H9 (cell line): ENCODE data around the gene PERM1. TPM values are rescaled to one million over a fixed set of nuclear protein-coding genes. Genes with fewer than 3 reads are reported as not detected.

ENCODE experiments used
- DNase-seq: peaks from one replicate; pipeline ENCODE4 v3.0.0-alpha.2; 2017
- H2AFZ ChIP-seq: one replicate; pipeline ENCODE4 v1.6.1; 2013; ENCODE audit warnings: mild to moderate bottlenecking, low read length, control low read depth, moderate library complexity
- H2AK5ac ChIP-seq: 2 replicates; pipeline ENCODE4 v1.6.1; 2013; ENCODE audit warnings: low read length, control low read depth, mixed read lengths; ENCODE audit not compliant: insufficient read length
- H2BK120ac ChIP-seq: one replicate; pipeline ENCODE4 v1.6.1; 2013; ENCODE audit warnings: low read depth, mild to moderate bottlenecking, low read length, control low read depth, inconsistent platforms; ENCODE audit not compliant: poor library complexity, severe bottlenecking
- H2BK12ac ChIP-seq: 2 replicates; pipeline ENCODE4 v1.6.1; 2013; ENCODE audit warnings: low read length, control low read depth, mixed read lengths, low read depth; ENCODE audit not compliant: insufficient read length
- H2BK15ac ChIP-seq: 2 replicates; pipeline ENCODE4 v1.6.1; 2013; ENCODE audit warnings: low read depth, low read length, control low read depth
- H2BK20ac ChIP-seq: one replicate; pipeline ENCODE4 v1.6.1; 2013; ENCODE audit warnings: low read depth, mild to moderate bottlenecking, low read length, control low read depth, inconsistent platforms; ENCODE audit not compliant: poor library complexity, severe bottlenecking
- H2BK5ac ChIP-seq: 2 replicates; pipeline ENCODE4 v1.6.1; 2013; ENCODE audit warnings: low read length, control low read depth, mixed read lengths; ENCODE audit not compliant: insufficient read length
- H3K14ac ChIP-seq: 2 replicates; pipeline ENCODE4 v1.6.1; 2013; ENCODE audit warnings: low read length, control low read depth; ENCODE audit not compliant: insufficient read depth
- H3K18ac ChIP-seq: 2 replicates; pipeline ENCODE4 v1.6.1; 2013; ENCODE audit warnings: low read depth, mild to moderate bottlenecking, mixed read lengths, low read length, control low read depth; ENCODE audit not compliant: insufficient read length
- H3K23ac ChIP-seq: 2 replicates; pipeline ENCODE4 v1.6.1; 2013; ENCODE audit warnings: low read length, control low read depth, mixed read lengths, low read depth; ENCODE audit not compliant: insufficient read length
- H3K23me2 ChIP-seq: 2 replicates; pipeline ENCODE4 v1.6.1; 2013; ENCODE audit warnings: low read depth, mild to moderate bottlenecking, mixed read lengths, low read length, control low read depth; ENCODE audit not compliant: insufficient read length, poor library complexity, severe bottlenecking
- H3K27ac ChIP-seq: 2 replicates; pipeline ENCODE4 v1.5.1; 2013; ENCODE audit warnings: low read length, control low read depth, mixed read lengths, low read depth; ENCODE audit not compliant: insufficient read length
- H3K27me3 ChIP-seq: 2 replicates; pipeline ENCODE4 v1.6.1; 2013; ENCODE audit warnings: low read length, control low read depth, inconsistent platforms; ENCODE audit not compliant: insufficient read depth
- H3K4ac ChIP-seq: 2 replicates; pipeline ENCODE4 v1.6.1; 2013; ENCODE audit warnings: low read depth, mild to moderate bottlenecking, control low read depth, inconsistent platforms, low read length, moderate library complexity
- H3K4me1 ChIP-seq: 2 replicates; pipeline ENCODE4 v1.6.1; 2013; ENCODE audit warnings: low read length, control low read depth, inconsistent platforms; ENCODE audit not compliant: insufficient read depth
- H3K4me2 ChIP-seq: 2 replicates; pipeline ENCODE4 v1.6.1; 2013; ENCODE audit warnings: low read length, control low read depth, mixed read lengths; ENCODE audit not compliant: insufficient read length, insufficient read depth
- H3K56ac ChIP-seq: 2 replicates; pipeline ENCODE4 v1.6.1; 2013; ENCODE audit warnings: low read depth, mild to moderate bottlenecking, mixed read lengths, low read length, control low read depth; ENCODE audit not compliant: insufficient read length
- H3K79me1 ChIP-seq: 2 replicates; pipeline ENCODE4 v1.6.1; 2013; ENCODE audit warnings: low read depth, mild to moderate bottlenecking, moderate library complexity, low read length, control low read depth, inconsistent platforms; ENCODE audit not compliant: insufficient read depth, poor library complexity, severe bottlenecking
- H3K79me2 ChIP-seq: 2 replicates; pipeline ENCODE4 v1.6.1; 2013; ENCODE audit warnings: low read length, control low read depth, inconsistent platforms; ENCODE audit not compliant: insufficient read depth
- H3K9ac ChIP-seq: 2 replicates; pipeline ENCODE4 v1.6.1; 2013; ENCODE audit warnings: low read length, control low read depth, mixed read lengths; ENCODE audit not compliant: insufficient read length; ENCODE audit errors: extremely low read depth
- H3K9me3 ChIP-seq: one replicate; pipeline ENCODE4 v1.6.1; 2013; ENCODE audit warnings: low read depth, low read length, inconsistent platforms; ENCODE audit not compliant: control insufficient read depth
- H3T11ph ChIP-seq: one replicate; pipeline ENCODE4 v1.6.1; 2013; ENCODE audit warnings: mild to moderate bottlenecking, low read length, control low read depth, inconsistent platforms
- H4K20me1 ChIP-seq: one replicate; pipeline ENCODE4 v1.6.1; 2013; ENCODE audit not compliant: control insufficient read depth, insufficient read length, insufficient read depth
- H4K5ac ChIP-seq: 2 replicates; pipeline ENCODE4 v1.6.1; 2013; ENCODE audit warnings: low read depth, mild to moderate bottlenecking, mixed read lengths, low read length, control low read depth; ENCODE audit not compliant: insufficient read length
- H4K8ac ChIP-seq: replicated peaks from 2 replicates; pipeline ENCODE4 v1.6.1; 2013; ENCODE audit warnings: low read length, control low read depth, mixed read lengths, low read depth; ENCODE audit not compliant: insufficient read length
- H4K91ac ChIP-seq: 2 replicates; pipeline ENCODE4 v1.6.1; 2013; ENCODE audit warnings: low read depth, mild to moderate bottlenecking, moderate library complexity, mixed read lengths, low read length, control low read depth; ENCODE audit not compliant: insufficient read length
- H3K27ac Mint-ChIP-seq, 3 experiments: 2 replicates in 2 of 3; 3 replicates in 1 of 3; pipeline ENCODE4 v1.8.0; 2020 to 2021; ENCODE audit warnings: mixed read lengths in 3 of 3, mild to moderate bottlenecking in 1 of 3, moderate library complexity in 1 of 3
- H3K27me3 Mint-ChIP-seq: 2 replicates; pipeline ENCODE4 v1.8.0; 2021; ENCODE audit warnings: low read depth, mild to moderate bottlenecking, moderate library complexity, mixed read lengths
- H3K36me3 Mint-ChIP-seq, 3 experiments: 2 replicates in 2 of 3; 3 replicates in 1 of 3; pipeline ENCODE4 v1.8.0; 2020 to 2021; ENCODE audit warnings: low read depth in 3 of 3, mixed read lengths in 3 of 3; ENCODE audit not compliant: insufficient read depth in 1 of 3
- H3K4me1 Mint-ChIP-seq, 2 experiments: 2 replicates each; pipeline ENCODE4 v1.8.0; 2020; ENCODE audit warnings: mixed read lengths in 2 of 2
- H3K4me3 Mint-ChIP-seq, 2 experiments: 2 replicates in 1 of 2; 3 replicates in 1 of 2; pipeline ENCODE4 v1.8.0; 2020 to 2021; ENCODE audit warnings: mild to moderate bottlenecking in 2 of 2, mixed read lengths in 2 of 2, moderate library complexity in 1 of 2
- H3K9me3 Mint-ChIP-seq, 2 experiments: 2 replicates in 1 of 2; 3 replicates in 1 of 2; pipeline ENCODE4 v1.8.0; 2020; ENCODE audit warnings: mild to moderate bottlenecking in 2 of 2, mixed read lengths in 2 of 2, moderate library complexity in 1 of 2
- WGBS: extraction: QIAGEN DNeasy Blood & Tissue Kit; methylation state at CpG from one replicate; pipeline ENCODE4 v1.1.7; 2013; ENCODE audit warnings: missing lambda C conversion rate, low lambda C conversion rate, mixed read lengths; ENCODE audit not compliant: insufficient read length; ENCODE audit errors: extremely low coverage; 5-methylcytosine and 5-hydroxymethylcytosine counted together
- total RNA-seq: library from RNA; stranded (reverse); gene quantifications from 2 replicates; pipeline ENCODE4 v1.2.1, GENCODE V29; 2021
- TF ChIP-seq, protein P1 (sequence below): fragments of 200-600 bp; sonication (generic); conservative IDR thresholded peaks from 3 replicates; pipeline ENCODE4 v1.8.0; 2021; ENCODE audit warnings: antibody characterized with exemption, mild to moderate bottlenecking

The PERM1 gene
- total RNA-seq, 1 experiment from 2014 or later = not detected

DNA sequence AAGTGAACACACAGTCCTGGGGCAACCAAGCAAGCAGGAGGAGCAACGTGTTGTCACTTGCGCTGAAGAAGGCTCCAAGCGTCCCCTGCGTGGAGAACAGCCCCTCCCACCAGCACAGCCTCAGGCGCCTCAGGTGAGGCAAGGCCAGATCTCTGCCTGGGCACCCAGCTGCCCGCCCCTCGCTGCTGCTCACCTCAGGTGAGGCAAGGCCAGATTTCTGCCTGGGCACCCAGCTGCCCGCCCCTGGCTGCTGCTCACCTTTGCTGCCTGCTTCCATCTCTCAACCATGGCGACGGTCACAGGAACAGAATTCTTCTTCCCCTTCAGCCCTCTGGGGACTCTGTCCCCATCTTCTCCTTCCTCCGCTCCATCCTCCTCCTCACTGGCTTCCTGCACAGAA, 25.3 kb downstream of the PERM1 start:
- TF ChIP-seq, protein P1, sequence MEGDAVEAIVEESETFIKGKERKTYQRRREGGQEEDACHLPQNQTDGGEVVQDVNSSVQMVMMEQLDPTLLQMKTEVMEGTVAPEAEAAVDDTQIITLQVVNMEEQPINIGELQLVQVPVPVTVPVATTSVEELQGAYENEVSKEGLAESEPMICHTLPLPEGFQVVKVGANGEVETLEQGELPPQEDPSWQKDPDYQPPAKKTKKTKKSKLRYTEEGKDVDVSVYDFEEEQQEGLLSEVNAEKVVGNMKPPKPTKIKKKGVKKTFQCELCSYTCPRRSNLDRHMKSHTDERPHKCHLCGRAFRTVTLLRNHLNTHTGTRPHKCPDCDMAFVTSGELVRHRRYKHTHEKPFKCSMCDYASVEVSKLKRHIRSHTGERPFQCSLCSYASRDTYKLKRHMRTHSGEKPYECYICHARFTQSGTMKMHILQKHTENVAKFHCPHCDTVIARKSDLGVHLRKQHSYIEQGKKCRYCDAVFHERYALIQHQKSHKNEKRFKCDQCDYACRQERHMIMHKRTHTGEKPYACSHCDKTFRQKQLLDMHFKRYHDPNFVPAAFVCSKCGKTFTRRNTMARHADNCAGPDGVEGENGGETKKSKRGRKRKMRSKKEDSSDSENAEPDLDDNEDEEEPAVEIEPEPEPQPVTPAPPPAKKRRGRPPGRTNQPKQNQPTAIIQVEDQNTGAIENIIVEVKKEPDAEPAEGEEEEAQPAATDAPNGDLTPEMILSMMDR = no peak
- Histone ChIP-seq H3K4ac (no peak overlapping the region), H4K5ac (no peak overlapping the region), H3K14ac (no peak overlapping the region), H3K18ac (no peak overlapping the region), H3K4me2 (no peak overlapping the region), H3K9me3 (no peaks in the 10 kb centered on the region), H3T11ph (no peak overlapping the region), H3K23me2 (peaks cover 3% of the 10 kb centered on the region), H2AK5ac (no peak overlapping the region), H2BK12ac (no peak overlapping the region), H2BK20ac (no peak overlapping the region), H3K79me2 (peaks cover 5% of the 10 kb centered on the region; the same call in 1 of the 2 replicates), H4K91ac (no peak overlapping the region), H4K20me1 (no peaks in the 10 kb centered on the region), H3K56ac (no peak overlapping the region), H2AFZ (no peak overlapping the region), H3K79me1 (peaks cover 4% of the 10 kb centered on the region), H3K9ac (no peak overlapping the region), H3K4me1 (no peaks in the 10 kb centered on the region), H3K23ac (no peak overlapping the region), H4K8ac (no peak overlapping the region), H2BK5ac (no peak overlapping the region), H2BK15ac (no peak overlapping the region), H3K27me3 (peaks cover 4% of the 10 kb centered on the region; the same call in 1 of the 2 replicates), H3K27ac (no peak overlapping the region), H2BK120ac (no peak overlapping the region)
- no peak for DNase-seq
- no peaks in the 10 kb centered on the region; a peak in 2 of 5 replicates for H3K9me3 Mint-ChIP-seq
- WGBS = no CpG with 5 or more reads among the region's 11 CpGs
- no peak overlapping the region for H3K27ac Mint-ChIP-seq
- peaks cover 15% of the 10 kb centered on the region for H3K27me3 Mint-ChIP-seq
- no peak overlapping the region for H3K4me3 Mint-ChIP-seq
- H3K36me3 Mint-ChIP-seq = peaks cover 18 to 57% (median 42%) of the 10 kb centered on the region in 3 experiments; a peak in 6 of 7 replicates
- peaks cover 7 to 12% of the 10 kb centered on the region in 2 experiments for H3K4me1 Mint-ChIP-seq
